Activated naive CD4-positive, alpha-beta T cell treated with anti-CD3 and anti-CD28 coated beads for 36 hours (primary cell): Measurements from ENCODE around the gene MGLL. TPM values are rescaled to one million over a fixed set of nuclear protein-coding genes. Genes with fewer than 3 reads are reported as not detected.
"Not testable (repeated sequence)": the region's sequence is repeated elsewhere in the genome, so short reads cannot be mapped to it uniquely, and the experiment has no call there.

Experiments used
- CTCF ChIA-PET: fragments of 350-600 bp; sonication (Branson Sonifier 250); formaldehyde crosslinking; loops from one replicate; lab custom pipeline; 2021; ENCODE audit warnings: antibody characterized with exemption; lab: Charles Lee
- DNase-seq: peaks from one replicate; pipeline ENCODE4 v3.0.0-alpha.2; 2020
- H3K27ac Mint-ChIP-seq: one replicate; pipeline ENCODE4 v1.8.0; 2021; ENCODE audit warnings: mild to moderate bottlenecking, mixed read lengths
- H3K27me3 Mint-ChIP-seq: one replicate; pipeline ENCODE4 v1.8.0; 2021; ENCODE audit warnings: low read depth, mixed read lengths
- H3K36me3 Mint-ChIP-seq: one replicate; pipeline ENCODE4 v1.8.0; 2021; ENCODE audit warnings: low read depth, mixed read lengths
- H3K4me1 Mint-ChIP-seq: one replicate; pipeline ENCODE4 v1.8.0; 2021; ENCODE audit warnings: low read depth, mixed read lengths
- H3K4me3 Mint-ChIP-seq: one replicate; pipeline ENCODE4 v1.8.0; 2021; ENCODE audit warnings: mild to moderate bottlenecking, moderate library complexity, mixed read lengths
- H3K9me3 Mint-ChIP-seq: one replicate; pipeline ENCODE4 v1.8.0; 2021; ENCODE audit warnings: mixed read lengths
- intact Hi-C: fragments of 100-400 bp; cut with micrococcal nuclease; formaldehyde crosslinking; loops from one replicate; pipeline ENCODE4 v1.15.1; 2023
- total RNA-seq, 2 experiments: library from RNA; stranded (reverse); gene quantifications; one replicate each; pipeline ENCODE4 v1.2.3, GENCODE V29; 2021

MGLL gene
- total RNA-seq, 2 experiments from 2014 or later = 0.14 to 0.25 TPM

GRCh38 chr3:127706785-127707351 is 115.4 kb downstream of the MGLL start:
- Mint-ChIP-seq H3K27me3 (peaks cover 3% of the 10 kb centered on the region), H3K4me3 (no peak overlapping the region), H3K4me1 (no peaks in the 10 kb centered on the region), H3K27ac (no peak overlapping the region), H3K9me3 (peaks cover 3% of the 10 kb centered on the region), H3K36me3 (no peaks in the 10 kb centered on the region)
- intact Hi-C loops = no loop called here
- CTCF ChIA-PET = interaction anchor here (0.7 to 2.0 kb wide), 2 partner anchors 9 to 1504 kb away, joined by 3 to 4 read pairs; no protein-coding TSS in a partner anchor
- DNase-seq = no peak

- no peak overlapping the region for H3K4me3 Mint-ChIP-seq
- peaks cover 3% of the 10 kb centered on the region for H3K27me3 Mint-ChIP-seq
- H3K9me3 Mint-ChIP-seq = peaks cover 3% of the 10 kb centered on the region
- DNase-seq = no peak
- H3K27ac Mint-ChIP-seq = no peak overlapping the region
- H3K4me1 Mint-ChIP-seq = no peaks in the 10 kb centered on the region
- CTCF ChIA-PET = interaction anchor here (0.6 to 2.0 kb wide), 3 partner anchors 9 to 1503 kb away, joined by 3 to 4 read pairs (median 3); no protein-coding TSS in a partner anchor
- intact Hi-C loops = no loop called here
- no peaks in the 10 kb centered on the region for H3K36me3 Mint-ChIP-seq
Observed at GRCh38 chr3:127706312-127706711, 116.0 kb downstream of the MGLL start.

- not testable (repeated sequence) for H3K27ac Mint-ChIP-seq, DNase-seq
Observed at GRCh38 chr3:127704840-127705239, 117.5 kb downstream of the MGLL start.

GRCh38 chr3:127702151-127702578 is 120.2 kb downstream of the MGLL start:
- DNase-seq = no peak
- H3K4me3 Mint-ChIP-seq = no peak overlapping the region
- CTCF ChIA-PET = no interaction called here
- peaks cover 3% of the 10 kb centered on the region for H3K27me3 Mint-ChIP-seq
- H3K27ac Mint-ChIP-seq = no peak overlapping the region
- H3K9me3 Mint-ChIP-seq = peaks cover 3% of the 10 kb centered on the region
- intact Hi-C loops = no loop called here
- no peaks in the 10 kb centered on the region for H3K36me3 Mint-ChIP-seq
- no peaks in the 10 kb centered on the region for H3K4me1 Mint-ChIP-seq

More at GRCh38 chr3:127704840-127705239, 117.5 kb downstream of the MGLL start:
- H3K27me3 Mint-ChIP-seq, H3K9me3 Mint-ChIP-seq, intact Hi-C loops, H3K4me3 Mint-ChIP-seq, H3K36me3 Mint-ChIP-seq, H3K4me1 Mint-ChIP-seq: not testable (repeated sequence)
- CTCF ChIA-PET = interaction anchor here (0.6 kb wide), 1 partner anchor 79 kb away, joined by 3 read pairs; no protein-coding TSS in a partner anchor

- Mint-ChIP-seq H3K27me3 (peaks cover 3% of the 10 kb centered on the region), H3K4me3 (no peak overlapping the region), H3K36me3 (no peaks in the 10 kb centered on the region), H3K9me3 (peaks cover 3% of the 10 kb centered on the region), H3K4me1 (no peaks in the 10 kb centered on the region), H3K27ac (no peak overlapping the region)
- DNase-seq = no peak
- intact Hi-C loops = no loop called here
- CTCF ChIA-PET = no interaction called here
Observed at GRCh38 chr3:127701280-127701911, 120.9 kb downstream of the MGLL start.

- no peak for DNase-seq
- no peak overlapping the region for H3K4me3 Mint-ChIP-seq
- H3K27me3 Mint-ChIP-seq = peaks cover 3% of the 10 kb centered on the region
- intact Hi-C loops = no loop called here
- H3K4me1 Mint-ChIP-seq = no peaks in the 10 kb centered on the region
- CTCF ChIA-PET = no interaction called here
- H3K9me3 Mint-ChIP-seq = peaks cover 3% of the 10 kb centered on the region
- no peak overlapping the region for H3K27ac Mint-ChIP-seq
- no peaks in the 10 kb centered on the region for H3K36me3 Mint-ChIP-seq
Observed at GRCh38 chr3:127700406-127700805, 121.9 kb downstream of the MGLL start.

- CTCF ChIA-PET = interaction anchor here (0.7 kb wide), 1 partner anchor 28 kb away, joined by 5 read pairs; no protein-coding TSS in a partner anchor
Observed at GRCh38 chr3:127699416-127700300, 122.7 kb downstream of the MGLL start.

GRCh38 chr3:127698691-127699415 is 123.5 kb downstream of the MGLL start:
- Mint-ChIP-seq H3K9me3 (peaks cover 3% of the 10 kb centered on the region), H3K36me3 (no peaks in the 10 kb centered on the region), H3K27me3 (peaks cover 3% of the 10 kb centered on the region), H3K4me1 (no peaks in the 10 kb centered on the region), H3K27ac (no peak overlapping the region), H3K4me3 (no peak overlapping the region)
- CTCF ChIA-PET = interaction anchor here (0.7 kb wide), 1 partner anchor 27 kb away, joined by 5 read pairs; no protein-coding TSS in a partner anchor
- no peak for DNase-seq
- intact Hi-C loops = loop anchor here (5.0 kb wide), 1 partner anchor 102 kb away; the partner anchor contains the start of gene MCM2

More at GRCh38 chr3:127699416-127700300, 122.7 kb downstream of the MGLL start:
- H3K9me3 Mint-ChIP-seq = peaks cover 3% of the 10 kb centered on the region
- H3K27ac Mint-ChIP-seq = no peak overlapping the region
- intact Hi-C loops = loop anchor here (5.0 kb wide), 1 partner anchor 102 kb away; the partner anchor contains the start of gene MCM2
- H3K4me1 Mint-ChIP-seq = no peaks in the 10 kb centered on the region
- H3K27me3 Mint-ChIP-seq = peaks cover 3% of the 10 kb centered on the region
- no peaks in the 10 kb centered on the region for H3K36me3 Mint-ChIP-seq
- DNase-seq = no peak
- H3K4me3 Mint-ChIP-seq = no peak overlapping the region

- DNase-seq = no peak
- Mint-ChIP-seq H3K27ac (no peak overlapping the region), H3K4me3 (no peak overlapping the region), H3K36me3 (no peaks in the 10 kb centered on the region), H3K9me3 (no peaks in the 10 kb centered on the region), H3K27me3 (no peaks in the 10 kb centered on the region), H3K4me1 (no peaks in the 10 kb centered on the region)
- intact Hi-C loops = loop anchor here (5.0 kb wide), 1 partner anchor 101 kb away; the partner anchor contains the start of gene MCM2
- CTCF ChIA-PET = no interaction called here
Observed at GRCh38 chr3:127698286-127698685, 124.0 kb downstream of the MGLL start.

- no peaks in the 10 kb centered on the region for H3K4me1 Mint-ChIP-seq
- no peaks in the 10 kb centered on the region for H3K27me3 Mint-ChIP-seq
- CTCF ChIA-PET = interaction anchor here (0.6 to 1.7 kb wide), 5 partner anchors 9 to 135 kb away, joined by 4 read pairs; no protein-coding TSS in a partner anchor
- no peak overlapping the region for H3K4me3 Mint-ChIP-seq
- peak; percentile 60 for DNase-seq
- H3K36me3 Mint-ChIP-seq = no peaks in the 10 kb centered on the region
- intact Hi-C loops = loop anchor here (2.0 to 5.0 kb wide), 2 partner anchors 100 to 273 kb away; partner anchors contain the start of gene MCM2
- no peak overlapping the region for H3K27ac Mint-ChIP-seq
- H3K9me3 Mint-ChIP-seq = no peaks in the 10 kb centered on the region
Observed at GRCh38 chr3:127697551-127698240, 124.6 kb downstream of the MGLL start.
